Measurements from ENCODE around the gene IFT122.
"Not testable (repeated sequence)": the region's sequence is repeated elsewhere in the genome, so short reads cannot be mapped to it uniquely, and the experiment has no call there.

DNA sequence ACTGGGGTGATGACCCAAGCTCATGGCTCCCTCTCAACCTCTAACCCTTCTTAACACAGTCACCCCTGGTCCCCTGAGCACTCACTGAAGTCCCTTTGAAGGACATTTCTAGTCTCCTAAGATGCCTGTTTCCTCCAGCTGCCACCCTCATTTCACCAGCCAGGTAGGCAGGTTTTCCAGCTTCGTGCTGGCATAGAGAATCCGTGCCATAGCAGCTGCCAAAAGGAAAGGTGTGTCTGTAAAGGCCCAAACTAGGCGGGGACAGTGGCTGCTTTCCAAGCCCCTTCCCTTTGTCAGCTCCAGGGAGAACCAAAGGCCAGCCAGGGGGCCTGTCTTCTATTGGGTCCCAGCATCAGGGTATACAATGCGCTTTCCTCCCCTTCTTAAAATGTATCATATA is 48.4 kb upstream of the IFT122 start:
- not testable (repeated sequence) for TF ChIP-seq POLR2A, CTCF (IDR thresholded peaks at IDR 0.05)
